ENCODE data around the gene SMG6. TPM values are rescaled to one million over a fixed set of nuclear protein-coding genes. Genes with fewer than 3 reads are reported as not detected.

SMG6 gene
- total and polyA plus RNA-seq, 2 experiments from 2014 or later = 23.0 to 50.8 TPM

DNA sequence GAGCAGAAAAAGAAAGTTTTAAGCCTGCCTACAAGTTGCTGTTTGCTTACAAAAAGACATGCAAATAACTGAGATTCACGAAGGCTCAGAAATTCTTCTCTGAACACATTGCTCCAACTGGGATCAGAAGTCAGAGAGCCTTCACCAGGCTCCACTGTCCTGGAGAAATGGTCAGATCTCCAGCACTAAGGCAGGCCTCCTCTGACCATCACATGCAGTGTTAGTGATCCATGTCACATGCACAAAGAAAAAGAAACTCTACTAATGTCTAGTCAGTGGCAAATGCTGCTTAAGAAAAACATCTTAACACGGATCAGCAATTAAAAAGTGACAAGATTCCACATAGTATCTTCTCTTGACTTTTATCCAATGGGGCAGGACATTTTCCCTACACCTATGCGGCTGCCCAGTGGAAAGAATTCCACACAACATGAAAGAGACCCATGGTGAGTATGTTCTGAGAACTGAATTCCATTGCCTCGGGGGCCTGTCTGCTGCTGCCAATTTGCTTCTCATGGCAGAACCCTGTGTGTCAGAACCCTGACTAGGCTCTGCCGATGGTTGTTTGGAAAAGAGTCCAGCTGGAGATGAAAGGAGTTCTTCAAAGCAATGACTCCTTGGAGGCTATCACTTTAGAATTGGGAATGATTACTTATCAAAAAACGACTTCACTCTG lies 152.1 kb downstream of the SMG6 start:
- no peaks in the 10 kb centered on the region for H3K9me3 ChIP-seq (ENCODE audit: low read depth)
- no peak for DNase-seq (ENCODE audit: low read depth in 1 of 2, low spot score in 1 of 2)
- no peaks in the 10 kb centered on the region for H3K27me3 ChIP-seq
- TF ChIP-seq, protein P1, sequence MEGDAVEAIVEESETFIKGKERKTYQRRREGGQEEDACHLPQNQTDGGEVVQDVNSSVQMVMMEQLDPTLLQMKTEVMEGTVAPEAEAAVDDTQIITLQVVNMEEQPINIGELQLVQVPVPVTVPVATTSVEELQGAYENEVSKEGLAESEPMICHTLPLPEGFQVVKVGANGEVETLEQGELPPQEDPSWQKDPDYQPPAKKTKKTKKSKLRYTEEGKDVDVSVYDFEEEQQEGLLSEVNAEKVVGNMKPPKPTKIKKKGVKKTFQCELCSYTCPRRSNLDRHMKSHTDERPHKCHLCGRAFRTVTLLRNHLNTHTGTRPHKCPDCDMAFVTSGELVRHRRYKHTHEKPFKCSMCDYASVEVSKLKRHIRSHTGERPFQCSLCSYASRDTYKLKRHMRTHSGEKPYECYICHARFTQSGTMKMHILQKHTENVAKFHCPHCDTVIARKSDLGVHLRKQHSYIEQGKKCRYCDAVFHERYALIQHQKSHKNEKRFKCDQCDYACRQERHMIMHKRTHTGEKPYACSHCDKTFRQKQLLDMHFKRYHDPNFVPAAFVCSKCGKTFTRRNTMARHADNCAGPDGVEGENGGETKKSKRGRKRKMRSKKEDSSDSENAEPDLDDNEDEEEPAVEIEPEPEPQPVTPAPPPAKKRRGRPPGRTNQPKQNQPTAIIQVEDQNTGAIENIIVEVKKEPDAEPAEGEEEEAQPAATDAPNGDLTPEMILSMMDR (IDR thresholded peaks at IDR 0.05; ENCODE audit: low read depth, low read length) = no peak
- no peaks in the 10 kb centered on the region for H3K4me1 ChIP-seq (ENCODE audit: low read depth)
- no peaks in the 10 kb centered on the region for H3K36me3 ChIP-seq
- H3K4me3 ChIP-seq = no peak overlapping the region
- no peak overlapping the region for H3K27ac ChIP-seq

DNA sequence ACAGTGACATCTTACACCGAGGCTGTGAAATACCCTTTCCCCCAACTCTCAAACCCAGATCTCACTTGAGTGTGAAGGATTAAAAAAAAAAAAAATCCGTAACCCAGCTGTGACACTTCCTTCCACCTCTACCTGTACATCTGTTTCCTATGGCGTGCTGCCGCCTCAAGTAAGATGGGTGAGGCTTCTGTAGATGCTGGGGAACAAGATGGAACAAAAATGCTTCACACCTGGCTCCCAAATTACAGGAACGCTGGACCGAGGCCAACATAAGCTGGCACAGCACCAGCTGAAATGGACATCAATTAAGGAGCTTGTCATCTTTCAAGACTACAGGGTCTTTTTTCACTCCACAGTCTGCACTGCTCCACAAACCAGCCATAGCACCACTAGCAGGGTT lies 152.8 kb downstream of the SMG6 start:
- H3K4me1 ChIP-seq (ENCODE audit: low read depth) = no peaks in the 10 kb centered on the region
- H3K4me3 ChIP-seq = no peak overlapping the region
- TF ChIP-seq, protein P1 (IDR thresholded peaks at IDR 0.05; ENCODE audit: low read depth, low read length) = no peak
- no peak for DNase-seq (ENCODE audit: low read depth in 1 of 2, low spot score in 1 of 2)
- H3K27ac ChIP-seq = no peak overlapping the region
- H3K36me3 ChIP-seq = no peaks in the 10 kb centered on the region
- no peaks in the 10 kb centered on the region for H3K9me3 ChIP-seq (ENCODE audit: low read depth)
- no peaks in the 10 kb centered on the region for H3K27me3 ChIP-seq

- TF ChIP-seq, protein P1 (IDR thresholded peaks at IDR 0.05; ENCODE audit: low read depth, low read length) = no peak
- no peak for DNase-seq (ENCODE audit: low read depth in 1 of 2, low spot score in 1 of 2)
These were observed 153.7 kb downstream of the SMG6 start for GRCh38 chr17:2149934-2150333.

DNA sequence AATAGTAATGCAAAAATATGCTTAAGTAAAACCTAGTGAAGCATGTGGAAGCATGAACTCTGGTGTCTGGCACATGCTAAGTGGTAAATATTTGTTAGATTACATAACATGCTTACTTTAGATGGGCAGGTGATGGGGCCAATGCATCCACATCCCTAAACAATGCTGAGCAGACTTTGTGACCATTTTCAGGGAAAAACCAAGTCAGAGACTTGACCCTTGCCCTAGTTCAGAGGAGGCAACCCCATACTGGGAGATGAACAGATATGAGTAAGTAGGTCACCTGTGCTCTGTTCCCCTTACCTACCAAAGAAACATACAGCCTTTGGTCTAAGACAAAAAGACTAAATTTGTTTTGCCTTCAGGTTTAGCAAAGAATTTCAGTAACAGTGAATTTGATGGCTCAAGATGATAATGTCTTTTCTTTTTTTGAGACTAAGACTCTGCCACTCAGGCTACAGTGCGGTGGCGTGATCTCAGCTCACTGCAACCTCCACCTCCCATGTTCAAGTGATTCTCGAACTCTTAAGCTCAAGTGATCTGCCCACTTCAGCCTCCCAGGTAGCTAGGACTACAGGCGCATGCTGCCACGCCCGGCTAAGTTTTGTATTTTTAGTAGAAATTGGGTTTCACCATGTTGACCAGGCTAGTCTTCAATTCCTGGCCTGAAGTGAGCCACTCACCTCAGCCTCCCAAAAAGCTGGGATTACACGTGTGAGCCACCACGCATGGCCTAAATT lies 157.3 kb downstream of the SMG6 start:
- no peak overlapping the region for H3K4me3 ChIP-seq
- H3K9me3 ChIP-seq (ENCODE audit: low read depth) = no peaks in the 10 kb centered on the region
- TF ChIP-seq, protein P1 (IDR thresholded peaks at IDR 0.05; ENCODE audit: low read depth, low read length) = no peak
- no peak for DNase-seq (ENCODE audit: low read depth in 1 of 2, low spot score in 1 of 2)
- no peak overlapping the region for H3K27ac ChIP-seq
- no peaks in the 10 kb centered on the region for H3K27me3 ChIP-seq
- no peaks in the 10 kb centered on the region for H3K4me1 ChIP-seq (ENCODE audit: low read depth)
- H3K36me3 ChIP-seq = no peaks in the 10 kb centered on the region

More at GRCh38 chr17:2149934-2150333, 153.7 kb downstream of the SMG6 start:
- H3K36me3 ChIP-seq = no peaks in the 10 kb centered on the region
- no peaks in the 10 kb centered on the region for H3K9me3 ChIP-seq (ENCODE audit: low read depth)
- H3K4me1 ChIP-seq (ENCODE audit: low read depth) = no peaks in the 10 kb centered on the region
- no peaks in the 10 kb centered on the region for H3K27me3 ChIP-seq
- H3K27ac ChIP-seq = peak overlapping the region; percentile 79
- no peak overlapping the region for H3K4me3 ChIP-seq

DNA sequence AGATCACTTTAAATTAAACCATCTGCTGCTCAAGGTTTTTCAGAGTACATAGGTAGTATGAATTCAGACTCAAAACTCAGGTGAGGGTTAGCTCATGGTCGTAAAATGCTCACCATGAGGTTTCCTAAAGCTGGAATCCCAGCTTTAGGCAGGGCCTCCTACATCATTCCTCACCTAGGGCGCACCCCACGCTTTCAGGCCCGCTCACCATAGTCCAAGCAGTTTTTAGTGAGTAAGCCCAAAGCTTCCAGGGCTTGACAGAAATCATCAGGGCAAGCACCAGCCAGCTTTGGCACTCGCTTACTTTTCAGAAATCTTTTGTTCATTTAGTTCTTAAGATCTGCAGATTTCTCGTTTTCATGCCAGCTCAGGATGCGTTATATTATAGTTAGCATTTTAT lies 158.9 kb downstream of the SMG6 start:
- Histone ChIP-seq H3K4me1 (ENCODE audit: low read depth) (no peaks in the 10 kb centered on the region), H3K9me3 (ENCODE audit: low read depth) (no peaks in the 10 kb centered on the region), H3K27ac (no peak overlapping the region), H3K4me3 (no peak overlapping the region), H3K36me3 (no peaks in the 10 kb centered on the region), H3K27me3 (no peaks in the 10 kb centered on the region)
- TF ChIP-seq, protein P1 (IDR thresholded peaks at IDR 0.05; ENCODE audit: low read depth, low read length) = no peak
- DNase-seq (ENCODE audit: low read depth in 1 of 2, low spot score in 1 of 2) = no peak

Measured in cardiac muscle cell (in vitro differentiated cells and primary cell).